ENCODE data around the gene CSPG4. TPM values are rescaled to one million over a fixed set of nuclear protein-coding genes. Genes with fewer than 3 reads are reported as not detected.

The CSPG4 gene
- total and polyA plus RNA-seq, 2 of the 4 experiments (the other 2 are of a cell fraction) = 12.4 to 28.4 TPM

DNA sequence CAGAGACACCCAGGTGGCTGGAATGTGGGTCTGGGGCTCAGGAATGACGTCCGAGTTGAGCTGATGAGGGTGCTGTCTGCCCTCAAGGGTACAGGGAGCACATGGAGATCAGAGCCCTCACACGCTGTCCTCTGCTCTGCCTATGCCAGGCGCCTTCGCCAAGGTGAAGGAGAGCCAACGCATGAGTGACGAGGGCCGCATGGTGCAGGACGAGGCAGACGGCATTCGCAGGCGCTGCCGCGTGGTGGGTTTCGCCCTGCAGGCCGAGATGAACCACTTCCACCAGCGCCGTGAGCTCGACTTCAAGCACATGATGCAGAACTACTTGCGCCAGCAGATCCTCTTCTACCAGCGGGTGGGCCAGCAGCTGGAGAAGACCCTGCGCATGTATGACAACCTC lies 55.8 kb downstream of the CSPG4 start:
- Histone ChIP-seq H3K14ac (replicated peaks; ENCODE audit: low read depth, low read length) (no peak overlapping the region), H4K5ac (ENCODE audit: low read depth, low read length) (no peak overlapping the region), H4K8ac (ENCODE audit: low read depth in 2 of 2, low read length in 2 of 2) (no peak overlapping the region), H3K4me1 (ENCODE audit: control insufficient read depth, insufficient read depth, low read length) (peaks cover 32% of the 10 kb centered on the region), H3K27me3 (ENCODE audit: control insufficient read depth, insufficient read depth, low read length) (no peaks in the 10 kb centered on the region), H2BK120ac (ENCODE audit: low read depth, low read length) (no peak overlapping the region), H2AK5ac (ENCODE audit: low read depth, low read length) (no peak overlapping the region), H3K18ac (ENCODE audit: low read depth, low read length) (no peak overlapping the region), H4K20me1 (ENCODE audit: insufficient read depth, low read length) (peaks cover 73% of the 10 kb centered on the region), H3K4me3 (ENCODE audit: insufficient read depth, low read depth, low read length) (no peak overlapping the region), H2AK9ac (replicated peaks; ENCODE audit: low read depth, low read length, poor library complexity) (peak overlapping the region; percentile 17), H4K91ac (ENCODE audit: insufficient read depth, low read depth, low read length) (no peak overlapping the region), H3K9me1 (ENCODE audit: insufficient read depth, low read length) (peaks cover 38% of the 10 kb centered on the region), H3K9me3 (ENCODE audit: control insufficient read depth, insufficient read depth, low read length) (no peaks in the 10 kb centered on the region), H2AFZ (replicated peaks; ENCODE audit: low read length, poor library complexity) (no peak overlapping the region), H2BK20ac (ENCODE audit: low read depth, low read length) (no peak overlapping the region), H3K36me3 (ENCODE audit: control insufficient read depth, insufficient read depth, low read length) (peaks cover 58% of the 10 kb centered on the region), H3K56ac (ENCODE audit: extremely low read depth, insufficient read depth, low read length) (no peak overlapping the region), H3K9ac (ENCODE audit: low read depth, low read length) (no peak overlapping the region), H3K27ac (ENCODE audit: insufficient read depth, low read length) (no peak overlapping the region), H3K23ac (ENCODE audit: low read depth, low read length) (no peak overlapping the region), H3K79me1 (ENCODE audit: low read depth in 1 of 2, low read length in 2 of 2) (peaks cover 13 to 90% of the 10 kb centered on the region in 2 experiments), H2BK15ac (ENCODE audit: low read depth, low read length) (no peak overlapping the region), H3K4me2 (ENCODE audit: low read depth, low read length) (no peak overlapping the region), H2BK5ac (ENCODE audit: low read depth, low read length, poor library complexity, severe bottlenecking) (no peak overlapping the region), H3K4ac (ENCODE audit: low read depth, low read length) (no peak overlapping the region)
- in situ Hi-C loops (cut with MboI; ENCODE audit: low sequenced_read_pairs) (no loop called here), intact Hi-C loops (cut with micrococcal nuclease) (no loop called here), dilution Hi-C loops (cut with HindIII; ENCODE audit: low sequenced_read_pairs, unreplicated experiment) (no loop called here)
- ChIA-PET CTCF (no interaction called here), POLR2A (ENCODE audit: unreplicated experiment) (no interaction called here)
- no peak for DNase-seq
- BruUV-seq (replicated peaks) = no TSS peak
- TF ChIP-seq MAZ (IDR thresholded peaks at IDR 0.05; ENCODE audit: borderline replicate concordance, low read depth, low read length) = no peak
- no peak for TF ChIP-seq MAFK (IDR thresholded peaks at IDR 0.05; ENCODE audit: low read depth, low read length)
- no peak for TF ChIP-seq RAD21 (IDR thresholded peaks at IDR 0.05; ENCODE audit: low read length)
- TF ChIP-seq RFX5 (IDR thresholded peaks at IDR 0.05; ENCODE audit: low read depth, low read length) = no peak
- TF ChIP-seq POLR2A (IDR thresholded peaks at IDR 0.05; ENCODE audit: low read depth, low read length) = no peak
- TF ChIP-seq, protein P1, sequence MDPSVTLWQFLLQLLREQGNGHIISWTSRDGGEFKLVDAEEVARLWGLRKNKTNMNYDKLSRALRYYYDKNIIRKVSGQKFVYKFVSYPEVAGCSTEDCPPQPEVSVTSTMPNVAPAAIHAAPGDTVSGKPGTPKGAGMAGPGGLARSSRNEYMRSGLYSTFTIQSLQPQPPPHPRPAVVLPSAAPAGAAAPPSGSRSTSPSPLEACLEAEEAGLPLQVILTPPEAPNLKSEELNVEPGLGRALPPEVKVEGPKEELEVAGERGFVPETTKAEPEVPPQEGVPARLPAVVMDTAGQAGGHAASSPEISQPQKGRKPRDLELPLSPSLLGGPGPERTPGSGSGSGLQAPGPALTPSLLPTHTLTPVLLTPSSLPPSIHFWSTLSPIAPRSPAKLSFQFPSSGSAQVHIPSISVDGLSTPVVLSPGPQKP (IDR thresholded peaks at IDR 0.05; ENCODE audit: borderline replicate concordance, low read depth, low read length) = no peak
- no peak for TF ChIP-seq NFE2L2 (IDR thresholded peaks at IDR 0.05; ENCODE audit: low read depth, low read length)
- no peak for TF ChIP-seq RCOR1 (IDR thresholded peaks at IDR 0.05; ENCODE audit: insufficient replicate concordance, low read length)
- no peak for TF ChIP-seq BHLHE40 (IDR thresholded peaks at IDR 0.05; ENCODE audit: low read depth, low read length)
- TF ChIP-seq CEBPB (IDR thresholded peaks at IDR 0.05; ENCODE audit: low read depth, low read length) = no peak
- no peak for TF ChIP-seq MXI1 (IDR thresholded peaks at IDR 0.05; ENCODE audit: borderline replicate concordance, low read depth, low read length)
- TF ChIP-seq, protein P2, sequence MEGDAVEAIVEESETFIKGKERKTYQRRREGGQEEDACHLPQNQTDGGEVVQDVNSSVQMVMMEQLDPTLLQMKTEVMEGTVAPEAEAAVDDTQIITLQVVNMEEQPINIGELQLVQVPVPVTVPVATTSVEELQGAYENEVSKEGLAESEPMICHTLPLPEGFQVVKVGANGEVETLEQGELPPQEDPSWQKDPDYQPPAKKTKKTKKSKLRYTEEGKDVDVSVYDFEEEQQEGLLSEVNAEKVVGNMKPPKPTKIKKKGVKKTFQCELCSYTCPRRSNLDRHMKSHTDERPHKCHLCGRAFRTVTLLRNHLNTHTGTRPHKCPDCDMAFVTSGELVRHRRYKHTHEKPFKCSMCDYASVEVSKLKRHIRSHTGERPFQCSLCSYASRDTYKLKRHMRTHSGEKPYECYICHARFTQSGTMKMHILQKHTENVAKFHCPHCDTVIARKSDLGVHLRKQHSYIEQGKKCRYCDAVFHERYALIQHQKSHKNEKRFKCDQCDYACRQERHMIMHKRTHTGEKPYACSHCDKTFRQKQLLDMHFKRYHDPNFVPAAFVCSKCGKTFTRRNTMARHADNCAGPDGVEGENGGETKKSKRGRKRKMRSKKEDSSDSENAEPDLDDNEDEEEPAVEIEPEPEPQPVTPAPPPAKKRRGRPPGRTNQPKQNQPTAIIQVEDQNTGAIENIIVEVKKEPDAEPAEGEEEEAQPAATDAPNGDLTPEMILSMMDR (conservative IDR thresholded peaks at IDR 0.05; ENCODE audit: low read depth, low read length) = no peak
- TF ChIP-seq, protein P3, sequence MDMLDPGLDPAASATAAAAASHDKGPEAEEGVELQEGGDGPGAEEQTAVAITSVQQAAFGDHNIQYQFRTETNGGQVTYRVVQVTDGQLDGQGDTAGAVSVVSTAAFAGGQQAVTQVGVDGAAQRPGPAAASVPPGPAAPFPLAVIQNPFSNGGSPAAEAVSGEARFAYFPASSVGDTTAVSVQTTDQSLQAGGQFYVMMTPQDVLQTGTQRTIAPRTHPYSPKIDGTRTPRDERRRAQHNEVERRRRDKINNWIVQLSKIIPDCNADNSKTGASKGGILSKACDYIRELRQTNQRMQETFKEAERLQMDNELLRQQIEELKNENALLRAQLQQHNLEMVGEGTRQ (IDR thresholded peaks at IDR 0.05; ENCODE audit: low read depth, low read length) = no peak
- no peak for TF ChIP-seq CHD1 (IDR thresholded peaks at IDR 0.05; ENCODE audit: low read depth, low read length)
- no peak for TF ChIP-seq SMC3 (IDR thresholded peaks at IDR 0.05; ENCODE audit: low read depth, low read length)
- no peak for TF ChIP-seq FOS (IDR thresholded peaks at IDR 0.05; ENCODE audit: low read depth, low read length)
- no peak for ATAC-seq (ENCODE audit: low read depth)
- WGBS, 2 experiments (ENCODE audit: extremely low coverage in 2 of 2, insufficient read length in 1 of 2) = 96% methylated on average over 17 of the region's 22 CpGs; no CpG with 5 or more reads in 1 of the 2 experiments

All from IMR-90 (cell line).